GM12873 (cell line): ENCODE results near the gene HOXA4.

Source experiments
- TF ChIP-seq, protein P1 (sequence below): IDR thresholded peaks from 2 replicates; pipeline ENCODE4 v1.5.1; 2012; ENCODE audit warnings: low read depth, mild to moderate bottlenecking, moderate library complexity, low read length, control low read depth; ENCODE audit not compliant: insufficient read depth; ENCODE audit errors: missing control alignments

HOXA4 gene

GRCh38 chr7:27172315-27172774, 41.8 kb upstream of the HOXA4 start:
- TF ChIP-seq, protein P1, sequence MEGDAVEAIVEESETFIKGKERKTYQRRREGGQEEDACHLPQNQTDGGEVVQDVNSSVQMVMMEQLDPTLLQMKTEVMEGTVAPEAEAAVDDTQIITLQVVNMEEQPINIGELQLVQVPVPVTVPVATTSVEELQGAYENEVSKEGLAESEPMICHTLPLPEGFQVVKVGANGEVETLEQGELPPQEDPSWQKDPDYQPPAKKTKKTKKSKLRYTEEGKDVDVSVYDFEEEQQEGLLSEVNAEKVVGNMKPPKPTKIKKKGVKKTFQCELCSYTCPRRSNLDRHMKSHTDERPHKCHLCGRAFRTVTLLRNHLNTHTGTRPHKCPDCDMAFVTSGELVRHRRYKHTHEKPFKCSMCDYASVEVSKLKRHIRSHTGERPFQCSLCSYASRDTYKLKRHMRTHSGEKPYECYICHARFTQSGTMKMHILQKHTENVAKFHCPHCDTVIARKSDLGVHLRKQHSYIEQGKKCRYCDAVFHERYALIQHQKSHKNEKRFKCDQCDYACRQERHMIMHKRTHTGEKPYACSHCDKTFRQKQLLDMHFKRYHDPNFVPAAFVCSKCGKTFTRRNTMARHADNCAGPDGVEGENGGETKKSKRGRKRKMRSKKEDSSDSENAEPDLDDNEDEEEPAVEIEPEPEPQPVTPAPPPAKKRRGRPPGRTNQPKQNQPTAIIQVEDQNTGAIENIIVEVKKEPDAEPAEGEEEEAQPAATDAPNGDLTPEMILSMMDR = no peak

GRCh38 chr7:27171637-27172314, 41.2 kb upstream of the HOXA4 start:
- TF ChIP-seq, protein P1 = no peak

DNA sequence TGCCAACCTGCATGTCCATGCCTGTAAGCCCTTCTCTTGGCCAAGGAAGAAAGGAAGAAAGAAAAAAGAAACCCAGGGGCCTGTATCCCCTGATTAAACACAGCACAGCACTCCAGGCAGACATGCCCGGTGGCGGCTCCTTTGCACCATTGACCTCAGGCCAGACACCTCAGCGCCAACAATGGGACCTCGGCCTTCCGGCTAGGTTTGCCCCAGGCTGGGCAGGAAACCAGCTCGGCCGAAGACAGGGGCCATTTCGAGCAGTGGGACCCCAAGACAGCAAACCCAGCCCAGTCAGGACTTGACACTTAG, 40.7 kb upstream of the HOXA4 start:
- TF ChIP-seq, protein P1 = no peak

- TF ChIP-seq, protein P1 = no peak
Measured at GRCh38 chr7:27170426-27171324, 40.1 kb upstream of the HOXA4 start.

- TF ChIP-seq, protein P1 = no peak
Measured at GRCh38 chr7:27169658-27170425, 39.3 kb upstream of the HOXA4 start.

GRCh38 chr7:27168265-27168947, 37.8 kb upstream of the HOXA4 start:
- TF ChIP-seq, protein P1 = no peak
